HepG2 (cell line): ENCODE data around the gene ZNF48. TPM values are rescaled to one million over a fixed set of nuclear protein-coding genes. Genes with fewer than 3 reads are reported as not detected.
A peak's percentile ranks its signal among the peaks of the same experiment; 100 is the strongest.

ENCODE experiments used
- ARHGAP35 ChIP-seq: sonication (generic); formaldehyde crosslinking; IDR thresholded peaks from 2 replicates; pipeline ENCODE4 v1.9.0; 2022; ENCODE audit warnings: mild to moderate bottlenecking, inconsistent platforms, moderate library complexity, missing genetic modification reagents, borderline replicate concordance
- ATF4 ChIP-seq, 2 experiments: fragments of 450-650 bp in 1 of 2; sonication (generic) in 1 of 2; formaldehyde crosslinking; IDR thresholded peaks; 2 replicates each; pipeline versions ENCODE4 v1.5.0 to v1.8.0; 2020 to 2022; ENCODE audit warnings: mild to moderate bottlenecking in 1 of 2, missing genetic modification reagents in 1 of 2
- ATM ChIP-seq: fragments of 450-650 bp; IDR thresholded peaks from 2 replicates; pipeline ENCODE4 v1.7.1; 2017; ENCODE audit warnings: mild to moderate bottlenecking, borderline replicate concordance
- CBX2 ChIP-seq, 2 experiments: fragments of 200-600 bp in 1 of 2; sonication (generic); formaldehyde crosslinking in 1 of 2; IDR thresholded peaks; 2 replicates each; pipeline versions ENCODE4 v1.7.0 to v1.8.1; 2018 to 2022; ENCODE audit warnings: low read depth in 2 of 2, low read length in 1 of 2, mild to moderate bottlenecking in 1 of 2, missing genetic modification reagents in 1 of 2
- CSRNP1 ChIP-seq: sonication (generic); formaldehyde crosslinking; IDR thresholded peaks from 2 replicates; pipeline ENCODE4 v1.8.1; 2023; ENCODE audit warnings: mild to moderate bottlenecking, missing genetic modification reagents
- DPF2 ChIP-seq: sonication (generic); formaldehyde crosslinking; IDR thresholded peaks from 2 replicates; pipeline ENCODE4 v1.4.0; 2020; ENCODE audit warnings: mild to moderate bottlenecking, low read depth, missing genetic modification reagents, borderline replicate concordance
- FLYWCH1 ChIP-seq: sonication (generic); formaldehyde crosslinking; IDR thresholded peaks from 2 replicates; pipeline ENCODE4 v1.8.1; 2023; ENCODE audit warnings: mild to moderate bottlenecking, missing genetic modification reagents
- GLMP ChIP-seq: sonication (generic); formaldehyde crosslinking; IDR thresholded peaks from 2 replicates; pipeline ENCODE4 v1.9.0; 2021; ENCODE audit warnings: missing genetic modification reagents, mild to moderate bottlenecking, borderline replicate concordance
- MED1 ChIP-seq: sonication (generic); formaldehyde crosslinking; IDR thresholded peaks from 2 replicates; pipeline ENCODE4 v1.4.0; 2020; ENCODE audit warnings: missing genetic modification reagents
- MLX ChIP-seq: IDR thresholded peaks from 2 replicates; pipeline ENCODE4 v1.6.1; 2016
- POLR2A ChIP-seq, 2 experiments: IDR thresholded peaks; 2 replicates each; pipeline ENCODE4 v1.6.1; 2011; ENCODE audit warnings: low read depth in 2 of 2, low read length in 2 of 2, mild to moderate bottlenecking in 1 of 2, moderate library complexity in 1 of 2; ENCODE audit not compliant: insufficient read depth in 1 of 2
- PRDM15 ChIP-seq: sonication (generic); formaldehyde crosslinking; IDR thresholded peaks from 2 replicates; pipeline ENCODE4 v1.4.0; 2020; ENCODE audit warnings: missing genetic modification reagents
- USF2 ChIP-seq, 2 experiments: sonication (generic) in 1 of 2; formaldehyde crosslinking in 1 of 2; IDR thresholded peaks; 2 replicates each; pipeline versions ENCODE4 v1.5.1 to v1.6.1; 2011 to 2020; ENCODE audit warnings: borderline replicate concordance in 1 of 2, low read depth in 1 of 2, low read length in 1 of 2, mild to moderate bottlenecking in 1 of 2, missing genetic modification reagents in 1 of 2, moderate library complexity in 1 of 2
- ZBTB7B ChIP-seq: sonication (generic); formaldehyde crosslinking; IDR thresholded peaks from 2 replicates; pipeline ENCODE4 v1.4.0; 2020; ENCODE audit warnings: missing genetic modification reagents
- ZFAT ChIP-seq: sonication (generic); formaldehyde crosslinking; conservative IDR thresholded peaks from 2 replicates; pipeline ENCODE4 v1.8.1; 2023; ENCODE audit warnings: missing genetic modification reagents, inconsistent platforms
- ZFY ChIP-seq: sonication (generic); formaldehyde crosslinking; IDR thresholded peaks from 2 replicates; pipeline ENCODE4 v1.4.0; 2020; ENCODE audit warnings: missing genetic modification reagents
- ZNF44 ChIP-seq: sonication (generic); formaldehyde crosslinking; IDR thresholded peaks from 2 replicates; pipeline ENCODE4 v1.5.1; 2020; ENCODE audit warnings: mild to moderate bottlenecking, missing genetic modification reagents
- ZNF577 ChIP-seq: sonication (generic); formaldehyde crosslinking; IDR thresholded peaks from 2 replicates; pipeline ENCODE4 v1.4.0; 2020; ENCODE audit warnings: mild to moderate bottlenecking, low read depth, missing genetic modification reagents, borderline replicate concordance
- ZNF672 ChIP-seq: sonication (generic); formaldehyde crosslinking; IDR thresholded peaks from 2 replicates; pipeline ENCODE4 v1.8.1; 2022; ENCODE audit warnings: missing genetic modification reagents
- polyA plus RNA-seq, 8 experiments: library from polyadenylated mRNA; depleted of rRNA in 3 of 8; stranded (reverse) in 7 of 8; unstranded in 1 of 8; fragments of >200 nt; fragmentation: Illumina TruSeq in 4 of 8; extraction: Trizol in 4 of 8; gene quantifications; 2 replicates each; pipeline versions ENCODE4 v1.2.1 to v1.2.3, GENCODE V29; 2011 to 2016; ENCODE audit warnings: low read depth in 4 of 8, missing spikeins in 1 of 8, mixed read lengths in 1 of 8; ENCODE audit not compliant: insufficient read depth in 1 of 8
- total RNA-seq, 5 experiments: library from RNA; depleted of rRNA; stranded (reverse); fragments of >200 nt; fragmentation: Illumina TruSeq; extraction: Trizol; gene quantifications; 2 replicates each; pipeline ENCODE4 v1.2.3, GENCODE V29; 2016; ENCODE audit warnings: low read depth in 1 of 5

ZNF48 gene
- total and polyA plus RNA-seq, 2 of the 13 experiments (the other 11 are each of a cell fraction or from before 2014, with no cell fraction given), result 9.9 to 12.3 TPM

- TF ChIP-seq USF2 (IDR thresholded peaks at IDR 0.05; ENCODE audit: low read depth, low read length), result no peak
- TF ChIP-seq USF2 (CRISPR knock-in tag; IDR thresholded peaks at IDR 0.05; ENCODE audit: borderline replicate concordance), result no peak
- TF ChIP-seq ATF4 (CRISPR knock-in tag; IDR thresholded peaks at IDR 0.05), result peak in 1 of 2 experiments; percentile 21; a peak in 1 of 4 replicates
- TF ChIP-seq FLYWCH1 (CRISPR knock-in tag), result no peak
- no peak for TF ChIP-seq ZNF44 (CRISPR knock-in tag)
- TF ChIP-seq MED1 (CRISPR knock-in tag), result peak; percentile 28
- peak; percentile 24; the same call in 1 of the 2 replicates for TF ChIP-seq ZFY (CRISPR knock-in tag)
- no peak for TF ChIP-seq GLMP (CRISPR knock-in tag)
- no peak for TF ChIP-seq ZFAT (CRISPR knock-in tag)
- no peak for TF ChIP-seq PRDM15 (CRISPR knock-in tag)
- TF ChIP-seq MLX, result peak; percentile 48; the same call in 1 of the 2 replicates
- no peak for TF ChIP-seq ATM
- TF ChIP-seq CBX2 (IDR thresholded peaks at IDR 0.05; ENCODE audit: low read depth, low read length), result no peak
- TF ChIP-seq CBX2 (CRISPR knock-in tag; IDR thresholded peaks at IDR 0.05; ENCODE audit: low read depth), result no peak
- no peak for TF ChIP-seq ARHGAP35 (CRISPR knock-in tag)
- TF ChIP-seq ZNF577 (CRISPR knock-in tag), result no peak
- no peak for TF ChIP-seq ZBTB7B (CRISPR knock-in tag)
- TF ChIP-seq DPF2 (CRISPR knock-in tag), result peak; percentile 59; the same call in 1 of the 2 replicates
- no peak for TF ChIP-seq CSRNP1
- TF ChIP-seq ZNF672 (CRISPR knock-in tag), result no peak
- TF ChIP-seq POLR2A (IDR thresholded peaks at IDR 0.05; ENCODE audit: insufficient read depth in 1 of 2, low read depth in 2 of 2, low read length in 2 of 2), result no peak
Observed at GRCh38 chr16:30437511-30438046, 42.4 kb downstream of the ZNF48 start (continued).
